Bronchial epithelial cell (primary cell): ENCODE measurements around the gene ZNF615. TPM values are rescaled to one million over a fixed set of nuclear protein-coding genes. Genes with fewer than 3 reads are reported as not detected.
"Not testable (repeated sequence)": the region's sequence is repeated elsewhere in the genome, so short reads cannot be mapped to it uniquely, and the experiment has no call there.

Experiments
- DNase-seq: peaks from one replicate; pipeline ENCODE4 v3.0.0-alpha.2; 2010; ENCODE audit warnings: low read depth
- FAIRE-seq: peaks from 2 replicates; lab custom pipeline; 2011; peaks lifted over from hg19 to GRCh38; lab: Jason Lieb, UNC
- H3K27me3 ChIP-seq: 2 replicates; pipeline ENCODE4 v1.5.1; 2011; ENCODE audit warnings: low read length; ENCODE audit not compliant: control insufficient read depth, insufficient read depth
- H3K36me3 ChIP-seq: 2 replicates; pipeline ENCODE4 v1.5.1; 2011; ENCODE audit warnings: low read length; ENCODE audit not compliant: control insufficient read depth, insufficient read depth
- H3K4me3 ChIP-seq: 2 replicates; pipeline ENCODE4 v1.5.1; 2011; ENCODE audit warnings: mild to moderate bottlenecking, low read depth, low read length, control low read depth
- CTCF ChIP-seq: IDR thresholded peaks from 2 replicates; pipeline ENCODE4 v1.5.1; 2011; ENCODE audit warnings: mild to moderate bottlenecking, moderate library complexity, low read length, control low read depth, inconsistent platforms; ENCODE audit not compliant: insufficient read depth, severe bottlenecking
- total RNA-seq: library from RNA; depleted of rRNA; stranded (reverse); fragments of >200 nt; gene quantifications from 2 replicates; pipeline ENCODE4 v1.2.1, GENCODE V29; 2014

The ZNF615 gene
- total RNA-seq, 1 donor from 2014 or later: 9.0 TPM

- Histone ChIP-seq H3K36me3 (peaks cover 6% of the 10 kb centered on the region), H3K4me3 (peak overlapping the region; percentile 43), H3K27me3 (no peaks in the 10 kb centered on the region)
- no peak for TF ChIP-seq CTCF
- FAIRE-seq: no peak
- no peak for DNase-seq
Measured at GRCh38 chr19:52028780-52029123, 20.7 kb upstream of the ZNF615 start.

- no peak for TF ChIP-seq CTCF
- H3K36me3 ChIP-seq: peaks cover 7% of the 10 kb centered on the region
- DNase-seq: peak; percentile 85
- peak within 1 kb of the TSS; percentile 43 for H3K4me3 ChIP-seq
- peak; percentile 50 for FAIRE-seq
- H3K27me3 ChIP-seq: no peaks in the 10 kb centered on the region
Measured at GRCh38 chr19:52028027-52028779, 20.2 kb upstream of the ZNF615 start, which contains the start of gene ZNF614. TSS of gene ZNF614 (minus strand) at chr19:52028379. CDS start at chr19:52025745, 2,634 bp downstream.

- not testable (repeated sequence) for FAIRE-seq, H3K36me3 ChIP-seq, H3K27me3 ChIP-seq, H3K4me3 ChIP-seq
- peak; percentile 39 for DNase-seq
Measured at GRCh38 chr19:52026255-52026990, 18.4 kb upstream of the ZNF615 start.

GRCh38 chr19:52024478-52024877, 16.5 kb upstream of the ZNF615 start:
- peaks cover 11% of the 10 kb centered on the region for H3K36me3 ChIP-seq
- not testable (repeated sequence) for DNase-seq, H3K4me3 ChIP-seq, FAIRE-seq, H3K27me3 ChIP-seq

- Histone ChIP-seq H3K36me3 (peaks cover 13% of the 10 kb centered on the region), H3K4me3 (no peak overlapping the region), H3K27me3 (no peaks in the 10 kb centered on the region)
- FAIRE-seq (no peak), DNase-seq (no peak)
- TF ChIP-seq CTCF: no peak
Measured at GRCh38 chr19:52022193-52022592, 14.2 kb upstream of the ZNF615 start.

GRCh38 chr19:52020506-52020905, 12.5 kb upstream of the ZNF615 start:
- H3K4me3 ChIP-seq: no peak overlapping the region
- no peak for TF ChIP-seq CTCF
- no peak for FAIRE-seq
- H3K36me3 ChIP-seq: peaks cover 12% of the 10 kb centered on the region
- no peak for DNase-seq
- no peaks in the 10 kb centered on the region for H3K27me3 ChIP-seq
